ENCODE data around the gene PRKN.

GRCh38 chr6:162092816-162093502, 634.6 kb downstream of the PRKN start:
- no peak for TF ChIP-seq CTCF (IDR thresholded peaks at IDR 0.05)
- no peak for TF ChIP-seq EP300 (IDR thresholded peaks at IDR 0.05)
